ENCODE data around the gene DGKQ.
"Not testable (repeated sequence)": the region's sequence is repeated elsewhere in the genome, so short reads cannot be mapped to it uniquely, and the experiment has no call there.

Gene DGKQ

GRCh38 chr4:929096-929765 is 44.1 kb downstream of the DGKQ start:
- no peak overlapping the region for H3K4me3 ChIP-seq (ENCODE audit: low read depth in 1 of 2, low read length in 2 of 2)
- H3K27me3 ChIP-seq (ENCODE audit: control insufficient read depth in 1 of 2, insufficient read depth in 2 of 2, low read length in 2 of 2), result no peaks in the 10 kb centered on the region
- no peaks in the 10 kb centered on the region for H3K9me3 ChIP-seq (ENCODE audit: control insufficient read depth in 1 of 2, low read length in 2 of 2)
- H3K4me1 ChIP-seq (ENCODE audit: control insufficient read depth in 1 of 2, insufficient read depth in 2 of 2, low read length in 2 of 2), result peaks cover 31 to 45% of the 10 kb centered on the region in 2 donors
- no peaks in the 10 kb centered on the region for H3K36me3 ChIP-seq (ENCODE audit: control insufficient read depth in 1 of 2, insufficient read depth in 2 of 2, low read length in 2 of 2)
- no peak overlapping the region for H3K27ac ChIP-seq (ENCODE audit: low read depth, low read length)
- no peak overlapping the region for H3K9ac ChIP-seq (ENCODE audit: low read depth in 1 of 2, low read length in 2 of 2)

GRCh38 chr4:927566-927965 is 45.8 kb downstream of the DGKQ start:
- H3K9ac ChIP-seq (ENCODE audit: low read depth in 1 of 2, low read length in 2 of 2); H3K4me3 ChIP-seq (ENCODE audit: low read depth in 1 of 2, low read length in 2 of 2); H3K36me3 ChIP-seq (ENCODE audit: control insufficient read depth in 1 of 2, insufficient read depth in 2 of 2, low read length in 2 of 2); H3K27ac ChIP-seq (ENCODE audit: low read depth, low read length); H3K9me3 ChIP-seq (ENCODE audit: control insufficient read depth in 1 of 2, low read length in 2 of 2); H3K27me3 ChIP-seq (ENCODE audit: control insufficient read depth in 1 of 2, insufficient read depth in 2 of 2, low read length in 2 of 2): not testable (repeated sequence)
- peaks cover 27 to 47% of the 10 kb centered on the region in 2 donors for H3K4me1 ChIP-seq (ENCODE audit: control insufficient read depth in 1 of 2, insufficient read depth in 2 of 2, low read length in 2 of 2)

DNA sequence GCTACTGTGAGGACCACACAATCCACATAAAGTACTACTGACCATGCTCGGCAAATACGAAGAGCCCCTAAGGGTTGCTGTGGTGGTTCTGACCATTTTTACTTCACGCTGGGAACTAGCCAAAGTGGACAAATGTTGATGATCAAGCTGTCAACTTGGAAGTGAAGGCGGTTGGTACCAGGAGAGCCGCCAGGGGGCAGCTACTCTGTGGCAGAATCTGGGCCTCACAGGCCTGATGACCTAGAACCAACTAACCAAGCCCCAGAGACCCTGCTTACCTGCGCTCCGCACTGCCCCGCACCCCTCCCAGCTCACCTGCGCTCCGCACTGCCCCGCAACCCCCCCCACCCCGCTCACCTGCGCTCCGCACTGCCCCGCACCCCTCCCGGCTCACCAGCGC is 46.8 kb downstream of the DGKQ start:
- no peak overlapping the region for H3K27ac ChIP-seq (ENCODE audit: low read depth, low read length)
- peaks cover 0 to 6% of the 10 kb centered on the region in 2 donors for H3K36me3 ChIP-seq (ENCODE audit: control insufficient read depth in 1 of 2, insufficient read depth in 2 of 2, low read length in 2 of 2)
- peaks cover 27 to 46% of the 10 kb centered on the region in 2 donors for H3K4me1 ChIP-seq (ENCODE audit: control insufficient read depth in 1 of 2, insufficient read depth in 2 of 2, low read length in 2 of 2)
- H3K9ac ChIP-seq (ENCODE audit: low read depth in 1 of 2, low read length in 2 of 2), result no peak overlapping the region
- no peaks in the 10 kb centered on the region for H3K9me3 ChIP-seq (ENCODE audit: control insufficient read depth in 1 of 2, low read length in 2 of 2)
- H3K4me3 ChIP-seq (ENCODE audit: low read depth in 1 of 2, low read length in 2 of 2), result no peak overlapping the region
- no peaks in the 10 kb centered on the region for H3K27me3 ChIP-seq (ENCODE audit: control insufficient read depth in 1 of 2, insufficient read depth in 2 of 2, low read length in 2 of 2)

DNA sequence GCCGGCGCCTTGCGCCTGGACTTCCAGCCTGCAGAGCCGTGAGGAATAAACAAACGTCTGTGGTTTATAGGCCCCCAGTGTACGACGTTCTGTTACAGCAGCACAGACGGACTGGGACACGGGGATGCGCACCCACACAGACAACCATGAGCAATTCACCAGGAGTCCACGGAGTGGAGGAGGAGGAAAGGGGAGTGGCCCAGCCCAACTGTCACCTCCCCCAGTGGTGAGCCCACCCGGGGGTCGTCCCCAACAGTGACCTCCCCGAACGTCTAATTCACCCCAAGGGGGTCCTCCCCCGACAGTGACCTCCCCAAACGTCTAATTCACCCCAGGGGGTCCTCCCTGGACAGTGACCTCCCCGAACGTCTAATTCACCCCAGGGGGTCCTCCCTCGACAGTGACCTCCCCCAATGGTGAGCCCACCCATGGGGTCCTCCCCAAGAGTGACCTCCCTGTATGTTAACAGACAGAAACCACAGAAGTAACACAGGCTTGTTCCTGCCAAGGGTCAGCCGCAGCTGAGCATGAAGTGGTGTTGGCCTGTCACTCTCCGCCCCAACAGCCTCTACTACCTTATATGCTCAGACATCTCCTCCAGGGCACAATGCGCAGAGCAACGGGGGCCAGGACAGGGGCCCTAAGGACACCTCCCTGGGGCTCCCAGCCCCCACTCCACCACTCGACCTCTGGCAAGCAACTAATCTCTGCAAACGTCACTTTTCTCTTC is 47.4 kb downstream of the DGKQ start:
- H3K4me1 ChIP-seq (ENCODE audit: control insufficient read depth in 1 of 2, insufficient read depth in 2 of 2, low read length in 2 of 2), result peaks cover 24 to 40% of the 10 kb centered on the region in 2 donors
- no peaks in the 10 kb centered on the region for H3K27me3 ChIP-seq (ENCODE audit: control insufficient read depth in 1 of 2, insufficient read depth in 2 of 2, low read length in 2 of 2)
- peaks cover 0 to 6% of the 10 kb centered on the region in 2 donors for H3K36me3 ChIP-seq (ENCODE audit: control insufficient read depth in 1 of 2, insufficient read depth in 2 of 2, low read length in 2 of 2)
- H3K27ac ChIP-seq (ENCODE audit: low read depth, low read length), result no peak overlapping the region
- no peak overlapping the region for H3K9ac ChIP-seq (ENCODE audit: low read depth in 1 of 2, low read length in 2 of 2)
- no peak overlapping the region for H3K4me3 ChIP-seq (ENCODE audit: low read depth in 1 of 2, low read length in 2 of 2)
- H3K9me3 ChIP-seq (ENCODE audit: control insufficient read depth in 1 of 2, low read length in 2 of 2), result no peaks in the 10 kb centered on the region

DNA sequence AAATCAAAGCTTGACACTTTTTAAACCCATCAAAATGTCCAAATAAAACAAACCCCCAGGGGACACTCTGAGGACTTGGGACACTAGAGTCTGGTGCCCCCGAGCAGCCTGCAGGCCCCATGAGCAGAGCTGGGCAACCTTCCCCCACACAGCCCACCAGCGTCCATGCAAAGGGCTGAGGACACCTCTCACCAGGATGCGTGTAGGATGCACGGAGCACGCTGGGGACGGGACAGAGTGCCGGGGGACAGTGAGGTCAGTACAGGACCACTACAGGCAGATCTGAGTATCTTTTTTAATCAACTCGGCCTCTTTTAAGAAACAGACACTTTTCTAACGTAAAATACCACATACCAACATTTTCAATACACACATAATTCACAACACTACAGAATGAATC is 48.2 kb downstream of the DGKQ start:
- H3K9ac ChIP-seq (ENCODE audit: low read depth in 1 of 2, low read length in 2 of 2), result no peak overlapping the region
- H3K9me3 ChIP-seq (ENCODE audit: control insufficient read depth in 1 of 2, low read length in 2 of 2), result no peaks in the 10 kb centered on the region
- H3K36me3 ChIP-seq (ENCODE audit: control insufficient read depth in 1 of 2, insufficient read depth in 2 of 2, low read length in 2 of 2), result peaks cover 0 to 6% of the 10 kb centered on the region in 2 donors
- no peak overlapping the region for H3K27ac ChIP-seq (ENCODE audit: low read depth, low read length)
- no peaks in the 10 kb centered on the region for H3K27me3 ChIP-seq (ENCODE audit: control insufficient read depth in 1 of 2, insufficient read depth in 2 of 2, low read length in 2 of 2)
- no peak overlapping the region for H3K4me3 ChIP-seq (ENCODE audit: low read depth in 1 of 2, low read length in 2 of 2)
- peaks cover 16 to 32% of the 10 kb centered on the region in 2 donors for H3K4me1 ChIP-seq (ENCODE audit: control insufficient read depth in 1 of 2, insufficient read depth in 2 of 2, low read length in 2 of 2)

DNA sequence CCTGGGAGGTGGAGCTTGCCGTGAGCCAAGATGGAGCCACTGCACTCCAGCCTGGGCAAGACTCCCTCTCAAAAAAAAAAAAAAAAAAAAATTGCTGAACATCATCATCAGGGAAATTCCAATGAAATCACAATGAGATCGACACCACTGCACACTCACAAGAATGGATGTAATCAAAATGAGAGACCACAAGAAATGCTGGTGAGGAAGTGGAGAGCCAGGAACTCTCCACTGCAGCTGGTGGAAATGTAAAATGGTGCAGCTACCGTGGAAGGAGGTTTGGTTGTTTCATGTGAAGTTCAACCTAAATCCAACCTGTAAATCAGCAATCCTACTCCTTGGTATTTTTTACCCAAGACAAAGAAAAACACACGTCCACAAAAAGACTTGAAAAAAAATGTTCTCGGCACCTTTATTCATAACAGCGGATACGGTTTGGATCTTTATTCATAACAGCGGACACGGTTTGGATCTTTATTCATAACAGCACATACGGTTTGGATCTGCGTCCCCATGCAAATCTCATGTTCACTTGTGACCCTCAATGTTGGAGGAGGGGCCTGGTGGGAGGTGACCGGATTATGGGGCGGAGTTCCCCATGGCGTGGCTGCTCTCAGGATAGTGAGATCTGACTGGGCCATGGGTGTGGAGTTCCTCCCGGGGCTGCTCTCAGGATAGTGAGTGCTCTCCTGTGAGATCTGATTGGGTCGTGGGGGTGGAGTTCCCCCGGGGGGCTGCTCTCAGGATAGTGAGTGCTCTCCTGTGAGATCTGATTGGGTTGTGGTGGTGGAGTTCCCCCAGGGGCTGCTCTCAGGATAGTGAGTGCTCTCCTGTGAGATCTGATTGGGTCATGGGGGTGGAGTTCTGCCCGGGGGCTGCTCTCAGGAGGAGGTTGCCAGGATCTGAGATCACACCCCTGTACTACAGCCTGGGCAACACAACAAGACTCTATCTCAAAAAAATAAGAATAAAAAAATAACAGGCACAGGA is 49.0 kb downstream of the DGKQ start:
- Histone ChIP-seq H3K4me1 (ENCODE audit: control insufficient read depth in 1 of 2, insufficient read depth in 2 of 2, low read length in 2 of 2) (peaks cover 9 to 24% of the 10 kb centered on the region in 2 donors), H3K27ac (ENCODE audit: low read depth, low read length) (no peak overlapping the region), H3K4me3 (ENCODE audit: low read depth in 1 of 2, low read length in 2 of 2) (no peak overlapping the region), H3K9ac (ENCODE audit: low read depth in 1 of 2, low read length in 2 of 2) (no peak overlapping the region), H3K27me3 (ENCODE audit: control insufficient read depth in 1 of 2, insufficient read depth in 2 of 2, low read length in 2 of 2) (no peaks in the 10 kb centered on the region), H3K9me3 (ENCODE audit: control insufficient read depth in 1 of 2, low read length in 2 of 2) (no peaks in the 10 kb centered on the region), H3K36me3 (ENCODE audit: control insufficient read depth in 1 of 2, insufficient read depth in 2 of 2, low read length in 2 of 2) (peaks cover 0 to 6% of the 10 kb centered on the region in 2 donors)

DNA sequence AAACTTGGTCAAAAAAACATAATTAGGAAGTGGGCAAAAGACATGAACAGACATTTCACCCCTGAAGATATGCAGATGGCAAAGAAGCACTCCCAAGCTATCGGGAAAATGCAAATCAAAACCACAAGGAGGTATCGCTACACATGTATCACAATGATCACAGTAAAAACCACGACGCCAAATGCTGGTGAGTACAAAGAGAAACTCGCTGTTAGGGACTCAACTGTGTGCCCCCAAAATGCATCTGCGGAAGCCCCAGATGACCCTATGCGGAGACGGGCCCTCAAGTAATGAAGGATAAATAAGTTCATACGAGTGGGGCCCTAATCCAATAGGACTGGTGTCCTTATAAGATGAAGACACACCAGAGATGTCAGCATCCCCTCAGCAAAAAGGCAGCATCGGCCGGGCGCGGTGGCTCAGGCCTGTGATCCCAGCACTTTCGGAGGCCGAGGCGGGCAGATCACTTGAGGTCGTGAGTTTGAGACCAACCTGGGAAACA is 51.5 kb downstream of the DGKQ start:
- H3K9ac ChIP-seq (ENCODE audit: low read depth in 1 of 2, low read length in 2 of 2), result no peak overlapping the region
- peaks cover 4 to 16% of the 10 kb centered on the region in 2 donors for H3K4me1 ChIP-seq (ENCODE audit: control insufficient read depth in 1 of 2, insufficient read depth in 2 of 2, low read length in 2 of 2)
- H3K27me3 ChIP-seq (ENCODE audit: control insufficient read depth in 1 of 2, insufficient read depth in 2 of 2, low read length in 2 of 2), result no peaks in the 10 kb centered on the region
- peaks cover 0 to 6% of the 10 kb centered on the region in 2 donors for H3K36me3 ChIP-seq (ENCODE audit: control insufficient read depth in 1 of 2, insufficient read depth in 2 of 2, low read length in 2 of 2)
- no peak overlapping the region for H3K27ac ChIP-seq (ENCODE audit: low read depth, low read length)
- H3K9me3 ChIP-seq (ENCODE audit: control insufficient read depth in 1 of 2, low read length in 2 of 2), result peaks cover 0 to 4% of the 10 kb centered on the region in 2 donors
- H3K4me3 ChIP-seq (ENCODE audit: low read depth in 1 of 2, low read length in 2 of 2), result no peak overlapping the region

DNA sequence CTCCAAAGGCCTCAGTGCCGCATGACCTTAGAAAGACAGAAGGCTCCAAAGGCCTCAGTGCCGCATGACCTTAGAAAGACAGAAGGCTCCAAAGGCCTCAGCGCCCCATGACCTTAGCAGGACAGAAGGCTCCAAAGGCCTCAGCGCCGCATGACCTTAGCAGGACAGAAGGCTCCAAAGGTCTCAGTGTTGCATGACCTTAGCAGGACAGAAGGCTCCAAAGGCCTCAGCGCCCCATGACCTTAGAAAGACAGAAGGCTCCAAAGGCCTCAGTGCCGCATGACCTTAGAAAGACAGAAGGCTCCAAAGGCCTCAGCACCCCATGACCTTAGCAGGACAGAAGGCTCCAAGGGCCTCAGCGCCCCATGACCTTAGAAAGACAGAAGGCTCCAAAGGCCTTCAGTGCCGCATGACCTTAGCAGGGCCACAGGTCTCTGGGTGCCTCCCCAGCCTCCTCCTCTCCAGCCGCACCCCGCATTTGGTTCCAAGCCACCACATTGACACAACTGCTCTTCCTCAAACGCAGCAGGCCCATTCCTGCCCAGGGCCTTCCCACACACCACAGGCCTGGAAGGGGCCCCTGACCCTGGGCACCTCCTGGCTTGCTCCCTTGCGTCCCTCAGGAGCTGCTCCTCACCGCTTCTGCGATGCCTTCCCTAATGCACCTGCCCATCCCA is 54.2 kb downstream of the DGKQ start:
- not testable (repeated sequence) for H3K27me3 ChIP-seq (ENCODE audit: control insufficient read depth in 1 of 2, insufficient read depth in 2 of 2, low read length in 2 of 2); H3K36me3 ChIP-seq (ENCODE audit: control insufficient read depth in 1 of 2, insufficient read depth in 2 of 2, low read length in 2 of 2); H3K4me3 ChIP-seq (ENCODE audit: low read depth in 1 of 2, low read length in 2 of 2); H3K27ac ChIP-seq (ENCODE audit: low read depth, low read length); H3K9me3 ChIP-seq (ENCODE audit: control insufficient read depth in 1 of 2, low read length in 2 of 2); H3K9ac ChIP-seq (ENCODE audit: low read depth in 1 of 2, low read length in 2 of 2)
- peaks cover 0 to 17% of the 10 kb centered on the region in 2 donors for H3K4me1 ChIP-seq (ENCODE audit: control insufficient read depth in 1 of 2, insufficient read depth in 2 of 2, low read length in 2 of 2)

DNA sequence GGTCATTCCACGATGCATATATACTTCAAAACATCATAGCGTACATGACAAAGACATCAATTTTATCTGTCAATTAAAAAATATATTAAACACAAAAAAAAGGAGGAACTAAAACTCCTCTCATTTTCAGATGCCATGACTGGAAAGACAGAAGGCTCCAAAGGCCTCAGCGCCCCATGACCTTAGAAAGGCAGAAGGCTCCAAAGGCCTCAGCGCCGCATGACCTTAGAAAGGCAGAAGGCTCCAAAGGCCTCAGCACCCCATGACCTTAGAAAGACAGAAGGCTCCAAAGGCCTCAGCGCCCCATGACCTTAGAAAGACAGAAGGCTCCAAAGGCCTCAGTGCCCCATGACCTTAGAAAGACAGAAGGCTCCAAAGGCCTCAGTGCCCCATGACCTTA is 54.8 kb downstream of the DGKQ start:
- not testable (repeated sequence) for H3K36me3 ChIP-seq (ENCODE audit: control insufficient read depth in 1 of 2, insufficient read depth in 2 of 2, low read length in 2 of 2); H3K4me3 ChIP-seq (ENCODE audit: low read depth in 1 of 2, low read length in 2 of 2); H3K9me3 ChIP-seq (ENCODE audit: control insufficient read depth in 1 of 2, low read length in 2 of 2); H3K27me3 ChIP-seq (ENCODE audit: control insufficient read depth in 1 of 2, insufficient read depth in 2 of 2, low read length in 2 of 2); H3K27ac ChIP-seq (ENCODE audit: low read depth, low read length); H3K9ac ChIP-seq (ENCODE audit: low read depth in 1 of 2, low read length in 2 of 2)
- peaks cover 0 to 13% of the 10 kb centered on the region in 2 donors for H3K4me1 ChIP-seq (ENCODE audit: control insufficient read depth in 1 of 2, insufficient read depth in 2 of 2, low read length in 2 of 2)

Data from duodenal mucosa (tissue), 2 donors.